ENCODE results near the gene SLC5A10.

- TF ChIP-seq POLR2AphosphoS5 (IDR thresholded peaks at IDR 0.05; ENCODE audit: low read depth, low read length) (no peak), POLR2A (IDR thresholded peaks at IDR 0.05; ENCODE audit: low read depth, low read length) (no peak)
Observed at GRCh38 chr17:19015428-19015827, 63.5 kb downstream of the SLC5A10 start.
